SK-N-SH (cell line): Measurements from ENCODE around the gene NTRK3. TPM values are rescaled to one million over a fixed set of nuclear protein-coding genes. Genes with fewer than 3 reads are reported as not detected.

ENCODE experiments used
- CTCF ChIA-PET: fragments of 300-600, 350-600 bp; formaldehyde crosslinking; extraction: SDS; loops from one replicate; lab custom pipeline; 2021; lab: Yijun Ruan, JAX
- POLR2A ChIA-PET: fragments of 350-600 bp; sonication (Branson Sonifier 250); formaldehyde crosslinking; extraction: SDS; loops from one replicate; lab custom pipeline; 2020; ENCODE audit warnings: antibody characterized with exemption, inconsistent platforms; lab: Yijun Ruan, JAX
- DNase-seq: peaks from one replicate; pipeline ENCODE4 v3.0.0; 2012
- H2AFZ ChIP-seq: fragments of 200-600 bp; sonication (generic); 2 replicates; pipeline ENCODE4 v1.8.1; 2016; ENCODE audit warnings: antibody characterized with exemption, mild to moderate bottlenecking, low read depth
- H3F3A ChIP-seq: fragments of 200-600 bp; sonication (generic); replicated peaks from 2 replicates; pipeline ENCODE3; 2016; ENCODE audit warnings: antibody characterized with exemption, mild to moderate bottlenecking; ENCODE audit not compliant: insufficient read depth
- H3K27ac ChIP-seq, 2 experiments: fragments of 200-500 bp in 1 of 2; fragments of 200-600 bp in 1 of 2; sonication (Bioruptor generic) in 1 of 2; sonication (generic), shearing (Covaris generic) in 1 of 2; 2 replicates each; pipeline versions ENCODE4 v1.5.1 to v1.6.1; 2014 to 2016; ENCODE audit warnings: low read depth in 2 of 2, inconsistent platforms in 1 of 2, low read length in 1 of 2, mild to moderate bottlenecking in 1 of 2, mixed read lengths in 1 of 2
- H3K27me3 ChIP-seq: fragments of 200-600 bp; sonication (generic), shearing (Covaris generic); 2 replicates; pipeline ENCODE4 v1.6.1; 2016; ENCODE audit warnings: mixed run types; ENCODE audit not compliant: insufficient read depth
- H3K36me3 ChIP-seq, 2 experiments: fragments of 200-500 bp in 1 of 2; fragments of 200-600 bp in 1 of 2; sonication (Bioruptor generic) in 1 of 2; sonication (generic) in 1 of 2; replicated peaks in 1 of 2; 2 replicates each; pipeline versions ENCODE3 to v1.5.1; 2014 to 2016; ENCODE audit warnings: low read length in 1 of 2, mild to moderate bottlenecking in 1 of 2; ENCODE audit not compliant: insufficient read depth in 2 of 2, control insufficient read depth in 1 of 2
- H3K4me1 ChIP-seq, 2 experiments: fragments of 200-500 bp in 1 of 2; fragments of 200-600 bp in 1 of 2; sonication (Bioruptor generic) in 1 of 2; sonication (generic), shearing (Covaris generic) in 1 of 2; 2 replicates each; pipeline versions ENCODE4 v1.5.1 to v1.6.1; 2014 to 2016; ENCODE audit warnings: low read depth in 1 of 2, low read length in 1 of 2, mixed run types in 1 of 2; ENCODE audit not compliant: insufficient read depth in 2 of 2, control insufficient read depth in 1 of 2
- H3K4me2 ChIP-seq: fragments of 200-600 bp; sonication (generic), shearing (Covaris generic); 2 replicates; pipeline ENCODE4 v1.6.1; 2017; ENCODE audit warnings: mixed run types
- H3K4me3 ChIP-seq, 2 experiments: fragments of 200-500 bp in 1 of 2; fragments of 200-600 bp in 1 of 2; sonication (Bioruptor generic) in 1 of 2; sonication (generic), shearing (Covaris generic) in 1 of 2; 2 replicates each; pipeline versions ENCODE4 v1.5.1 to v1.8.1; 2014 to 2016; ENCODE audit warnings: low read depth in 2 of 2, inconsistent platforms in 1 of 2, low read length in 1 of 2, mild to moderate bottlenecking in 1 of 2, mixed read lengths in 1 of 2, moderate library complexity in 1 of 2
- H3K79me2 ChIP-seq: fragments of 200-600 bp; sonication (generic); 2 replicates; pipeline ENCODE4 v1.8.1; 2017; ENCODE audit warnings: mild to moderate bottlenecking; ENCODE audit not compliant: insufficient read depth
- H3K9ac ChIP-seq: fragments of 200-600 bp; sonication (generic); 2 replicates; pipeline ENCODE4 v1.6.1; 2017; ENCODE audit warnings: mixed run types
- H3K9me2 ChIP-seq: fragments of 200-600 bp; sonication (generic); 2 replicates; pipeline ENCODE4 v1.6.1; 2017; ENCODE audit warnings: mixed run types
- H3K9me3 ChIP-seq: fragments of 200-600 bp; sonication (generic); 2 replicates; pipeline ENCODE4 v1.6.1; 2017; ENCODE audit warnings: mixed run types, mild to moderate bottlenecking, moderate library complexity
- H4K20me1 ChIP-seq: fragments of 200-600 bp; sonication (generic); 2 replicates; pipeline ENCODE4 v1.6.1; 2017; ENCODE audit warnings: mild to moderate bottlenecking, mixed run types; ENCODE audit not compliant: insufficient read depth
- CHD2 ChIP-seq: fragments of 150-350 bp; IDR thresholded peaks from 2 replicates; pipeline ENCODE4 v1.6.1; 2018; ENCODE audit warnings: low read length; ENCODE audit not compliant: partially characterized antibody
- FOXJ3 ChIP-seq: sonication (generic); formaldehyde crosslinking; IDR thresholded peaks from 2 replicates; pipeline ENCODE4 v1.5.1; 2020; ENCODE audit warnings: mild to moderate bottlenecking, missing genetic modification reagents
- FOXM1 ChIP-seq: IDR thresholded peaks from 2 replicates; pipeline ENCODE4 v1.4.0; 2012; ENCODE audit warnings: low read depth, mild to moderate bottlenecking
- GATA2 ChIP-seq: sonication (generic); formaldehyde crosslinking; IDR thresholded peaks from 2 replicates; pipeline ENCODE4 v1.5.0; 2020; ENCODE audit warnings: mild to moderate bottlenecking, missing genetic modification reagents
- MEF2A ChIP-seq: IDR thresholded peaks from 2 replicates; pipeline ENCODE4 v1.4.0; 2012; ENCODE audit warnings: low read depth, borderline replicate concordance
- POLR2AphosphoS5 ChIP-seq: IDR thresholded peaks from 2 replicates; pipeline ENCODE4 v1.6.1; 2012; ENCODE audit warnings: low read depth, low read length
- RAD21 ChIP-seq: IDR thresholded peaks from 2 replicates; pipeline ENCODE4 v1.6.1; 2012; ENCODE audit warnings: mild to moderate bottlenecking, low read length
- RXRA ChIP-seq: IDR thresholded peaks from 2 replicates; pipeline ENCODE4 v1.4.0; 2012; ENCODE audit warnings: low read depth, mild to moderate bottlenecking, borderline replicate concordance
- SMC3 ChIP-seq: IDR thresholded peaks from 2 replicates; pipeline ENCODE4 v1.6.1; 2012; ENCODE audit warnings: low read depth, low read length, improper control_type of control experiment
- TEAD4 ChIP-seq: IDR thresholded peaks from 2 replicates; pipeline ENCODE4 v1.4.0; 2012; ENCODE audit warnings: mild to moderate bottlenecking, borderline replicate concordance; ENCODE audit not compliant: insufficient read depth
- WGBS: methylation state at CpG from one replicate; pipeline ENCODE4 v1.1.6; 2017; ENCODE audit warnings: low lambda C conversion rate; 5-methylcytosine and 5-hydroxymethylcytosine counted together
- polyA plus RNA-seq, 3 experiments: library from polyadenylated mRNA; depleted of rRNA; stranded (reverse); fragments of >200 nt; gene quantifications; 2 replicates each; pipeline ENCODE4 v1.2.3, GENCODE V29; 2012
- TF ChIP-seq, protein P1 (sequence below): IDR thresholded peaks from 2 replicates; pipeline ENCODE4; 2012
- TF ChIP-seq, protein P2 (sequence below): fragments of 200-600 bp; sonication (generic); IDR thresholded peaks from 2 replicates; pipeline ENCODE4 v1.6.1; 2017; ENCODE audit warnings: antibody characterized with exemption, mild to moderate bottlenecking, moderate library complexity
- TF ChIP-seq, protein P3 (sequence below): IDR thresholded peaks from 2 replicates; pipeline ENCODE4 v1.6.1; 2012; ENCODE audit warnings: mild to moderate bottlenecking, low read depth, low read length, moderate library complexity

NTRK3 gene
- polyA plus RNA-seq, 1 of the 3 experiments (the other 2 are of a cell fraction): 2.6 TPM

- no peaks in the 10 kb centered on the region for H3K36me3 ChIP-seq
- POLR2A ChIA-PET: no interaction called here
- no peaks in the 10 kb centered on the region for H3F3A ChIP-seq
- no peaks in the 10 kb centered on the region for H3K79me2 ChIP-seq
- H3K9me2 ChIP-seq: no peaks in the 10 kb centered on the region
- no peaks in the 10 kb centered on the region; a peak in 1 of 4 replicates for H3K4me1 ChIP-seq
- TF ChIP-seq SMC3 (peak; percentile 83), FOXM1 (no peak), FOXJ3 (CRISPR knock-in tag) (no peak), RAD21 (peak; percentile 90)
- TF ChIP-seq, protein P1, sequence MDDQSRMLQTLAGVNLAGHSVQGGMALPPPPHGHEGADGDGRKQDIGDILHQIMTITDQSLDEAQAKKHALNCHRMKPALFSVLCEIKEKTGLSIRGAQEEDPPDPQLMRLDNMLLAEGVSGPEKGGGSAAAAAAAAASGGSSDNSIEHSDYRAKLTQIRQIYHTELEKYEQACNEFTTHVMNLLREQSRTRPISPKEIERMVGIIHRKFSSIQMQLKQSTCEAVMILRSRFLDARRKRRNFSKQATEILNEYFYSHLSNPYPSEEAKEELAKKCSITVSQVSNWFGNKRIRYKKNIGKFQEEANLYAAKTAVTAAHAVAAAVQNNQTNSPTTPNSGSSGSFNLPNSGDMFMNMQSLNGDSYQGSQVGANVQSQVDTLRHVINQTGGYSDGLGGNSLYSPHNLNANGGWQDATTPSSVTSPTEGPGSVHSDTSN: no peak
- TF ChIP-seq, protein P2, sequence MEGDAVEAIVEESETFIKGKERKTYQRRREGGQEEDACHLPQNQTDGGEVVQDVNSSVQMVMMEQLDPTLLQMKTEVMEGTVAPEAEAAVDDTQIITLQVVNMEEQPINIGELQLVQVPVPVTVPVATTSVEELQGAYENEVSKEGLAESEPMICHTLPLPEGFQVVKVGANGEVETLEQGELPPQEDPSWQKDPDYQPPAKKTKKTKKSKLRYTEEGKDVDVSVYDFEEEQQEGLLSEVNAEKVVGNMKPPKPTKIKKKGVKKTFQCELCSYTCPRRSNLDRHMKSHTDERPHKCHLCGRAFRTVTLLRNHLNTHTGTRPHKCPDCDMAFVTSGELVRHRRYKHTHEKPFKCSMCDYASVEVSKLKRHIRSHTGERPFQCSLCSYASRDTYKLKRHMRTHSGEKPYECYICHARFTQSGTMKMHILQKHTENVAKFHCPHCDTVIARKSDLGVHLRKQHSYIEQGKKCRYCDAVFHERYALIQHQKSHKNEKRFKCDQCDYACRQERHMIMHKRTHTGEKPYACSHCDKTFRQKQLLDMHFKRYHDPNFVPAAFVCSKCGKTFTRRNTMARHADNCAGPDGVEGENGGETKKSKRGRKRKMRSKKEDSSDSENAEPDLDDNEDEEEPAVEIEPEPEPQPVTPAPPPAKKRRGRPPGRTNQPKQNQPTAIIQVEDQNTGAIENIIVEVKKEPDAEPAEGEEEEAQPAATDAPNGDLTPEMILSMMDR: peak; percentile 81
- no peaks in the 10 kb centered on the region for H3K9me3 ChIP-seq
- H3K4me2 ChIP-seq: no peak overlapping the region
- H3K27me3 ChIP-seq: no peaks in the 10 kb centered on the region
- H3K27ac ChIP-seq: no peak overlapping the region
- no peak overlapping the region for H3K9ac ChIP-seq
- H2AFZ ChIP-seq: no peak overlapping the region
- 32% methylated on average over 10 of the region's 11 CpGs for WGBS
- no peaks in the 10 kb centered on the region for H4K20me1 ChIP-seq
- H3K4me3 ChIP-seq: peak overlapping the region in 1 of 2 experiments; percentile 55; a peak in 1 of 4 replicates
- CTCF ChIA-PET: interaction anchor here (0.6 to 9.7 kb wide), 54 partner anchors 9 to 1650 kb away, joined by 3 to 103 read pairs (median 4); partner anchors contain the start of gene NTRK3
- DNase-seq: peak; percentile 87
Measured at GRCh38 chr15:88274553-88275460, 18.3 kb upstream of the NTRK3 start.

GRCh38 chr15:88272421-88272820, 15.9 kb upstream of the NTRK3 start:
- Histone ChIP-seq H3K4me1 (no peaks in the 10 kb centered on the region; a peak in 1 of 4 replicates), H3K9ac (no peak overlapping the region), H3K27me3 (no peaks in the 10 kb centered on the region), H3K79me2 (no peaks in the 10 kb centered on the region), H3K4me3 (no peak overlapping the region), H4K20me1 (no peaks in the 10 kb centered on the region), H3K4me2 (no peak overlapping the region), H3K9me2 (no peaks in the 10 kb centered on the region), H2AFZ (no peak overlapping the region), H3K9me3 (no peaks in the 10 kb centered on the region), H3F3A (no peaks in the 10 kb centered on the region), H3K36me3 (no peaks in the 10 kb centered on the region), H3K27ac (no peak overlapping the region)
- no peak for DNase-seq
- ChIA-PET CTCF (interaction anchor here (0.8 to 9.7 kb wide), 8 partner anchors 11 to 1664 kb away, joined by 3 to 103 read pairs (median 36); no protein-coding TSS in a partner anchor), POLR2A (no interaction called here)
- 100% methylated on average over 1 of the region's 2 CpGs for WGBS
- TF ChIP-seq, protein P1: no peak
- TF ChIP-seq MEF2A (no peak), TEAD4 (no peak), RXRA (no peak), CHD2 (no peak), GATA2 (no peak), POLR2AphosphoS5 (no peak)
- TF ChIP-seq, protein P2: no peak
- TF ChIP-seq, protein P3, sequence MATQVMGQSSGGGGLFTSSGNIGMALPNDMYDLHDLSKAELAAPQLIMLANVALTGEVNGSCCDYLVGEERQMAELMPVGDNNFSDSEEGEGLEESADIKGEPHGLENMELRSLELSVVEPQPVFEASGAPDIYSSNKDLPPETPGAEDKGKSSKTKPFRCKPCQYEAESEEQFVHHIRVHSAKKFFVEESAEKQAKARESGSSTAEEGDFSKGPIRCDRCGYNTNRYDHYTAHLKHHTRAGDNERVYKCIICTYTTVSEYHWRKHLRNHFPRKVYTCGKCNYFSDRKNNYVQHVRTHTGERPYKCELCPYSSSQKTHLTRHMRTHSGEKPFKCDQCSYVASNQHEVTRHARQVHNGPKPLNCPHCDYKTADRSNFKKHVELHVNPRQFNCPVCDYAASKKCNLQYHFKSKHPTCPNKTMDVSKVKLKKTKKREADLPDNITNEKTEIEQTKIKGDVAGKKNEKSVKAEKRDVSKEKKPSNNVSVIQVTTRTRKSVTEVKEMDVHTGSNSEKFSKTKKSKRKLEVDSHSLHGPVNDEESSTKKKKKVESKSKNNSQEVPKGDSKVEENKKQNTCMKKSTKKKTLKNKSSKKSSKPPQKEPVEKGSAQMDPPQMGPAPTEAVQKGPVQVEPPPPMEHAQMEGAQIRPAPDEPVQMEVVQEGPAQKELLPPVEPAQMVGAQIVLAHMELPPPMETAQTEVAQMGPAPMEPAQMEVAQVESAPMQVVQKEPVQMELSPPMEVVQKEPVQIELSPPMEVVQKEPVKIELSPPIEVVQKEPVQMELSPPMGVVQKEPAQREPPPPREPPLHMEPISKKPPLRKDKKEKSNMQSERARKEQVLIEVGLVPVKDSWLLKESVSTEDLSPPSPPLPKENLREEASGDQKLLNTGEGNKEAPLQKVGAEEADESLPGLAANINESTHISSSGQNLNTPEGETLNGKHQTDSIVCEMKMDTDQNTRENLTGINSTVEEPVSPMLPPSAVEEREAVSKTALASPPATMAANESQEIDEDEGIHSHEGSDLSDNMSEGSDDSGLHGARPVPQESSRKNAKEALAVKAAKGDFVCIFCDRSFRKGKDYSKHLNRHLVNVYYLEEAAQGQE: no peak
